ENCODE measurements around the gene TANGO2. TPM values are rescaled to one million over a fixed set of nuclear protein-coding genes. Genes with fewer than 3 reads are reported as not detected.

TANGO2 gene
- polyA plus RNA-seq, 2 donors: 9.5 to 9.8 TPM

DNA sequence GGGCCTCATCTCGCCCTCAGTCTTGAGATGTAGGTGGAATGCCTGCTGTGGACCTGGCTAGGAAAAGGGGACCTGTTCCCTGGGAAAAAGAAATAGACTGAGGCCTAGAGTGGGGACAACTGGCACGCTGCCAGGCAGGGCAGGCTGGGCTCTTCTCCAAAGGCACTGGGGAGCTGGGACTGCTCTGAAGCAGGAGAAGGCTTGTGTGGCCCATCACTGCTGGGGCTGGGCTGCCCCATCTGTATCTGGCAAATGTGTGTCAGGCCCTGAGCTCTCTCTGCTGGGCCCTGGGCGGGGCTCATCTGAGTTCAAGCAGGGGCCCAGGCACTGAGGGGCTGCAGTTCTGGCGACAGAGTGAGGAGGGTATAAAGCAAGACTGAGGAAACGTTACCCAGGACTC, 37.2 kb upstream of the TANGO2 start:
- Histone ChIP-seq H3K27me3 (ENCODE audit: control insufficient read depth in 1 of 2, insufficient read depth in 2 of 2, low read length in 2 of 2) (no peaks in the 10 kb centered on the region), H3K27ac (ENCODE audit: low read depth in 2 of 2, low read length in 1 of 2) (peak overlapping the region in 1 of 2 donors; percentile 7), H3K4me3 (ENCODE audit: low read depth in 1 of 2, low read length in 2 of 2) (no peak overlapping the region), H3K4me1 (ENCODE audit: control insufficient read depth in 2 of 2, insufficient read depth in 2 of 2, low read length in 1 of 2) (peaks cover 12 to 39% of the 10 kb centered on the region in 2 donors), H3K36me3 (ENCODE audit: control insufficient read depth in 2 of 2, insufficient read depth in 2 of 2, low read length in 1 of 2) (peaks cover 0 to 3% of the 10 kb centered on the region in 2 donors), H3K9me3 (ENCODE audit: control insufficient read depth in 2 of 2, insufficient read depth in 1 of 2, low read depth in 1 of 2, low read length in 1 of 2) (no peaks in the 10 kb centered on the region)
- 64 to 71% methylated on average over 5 of the region's 5 CpGs for WGBS, 2 donors

DNA sequence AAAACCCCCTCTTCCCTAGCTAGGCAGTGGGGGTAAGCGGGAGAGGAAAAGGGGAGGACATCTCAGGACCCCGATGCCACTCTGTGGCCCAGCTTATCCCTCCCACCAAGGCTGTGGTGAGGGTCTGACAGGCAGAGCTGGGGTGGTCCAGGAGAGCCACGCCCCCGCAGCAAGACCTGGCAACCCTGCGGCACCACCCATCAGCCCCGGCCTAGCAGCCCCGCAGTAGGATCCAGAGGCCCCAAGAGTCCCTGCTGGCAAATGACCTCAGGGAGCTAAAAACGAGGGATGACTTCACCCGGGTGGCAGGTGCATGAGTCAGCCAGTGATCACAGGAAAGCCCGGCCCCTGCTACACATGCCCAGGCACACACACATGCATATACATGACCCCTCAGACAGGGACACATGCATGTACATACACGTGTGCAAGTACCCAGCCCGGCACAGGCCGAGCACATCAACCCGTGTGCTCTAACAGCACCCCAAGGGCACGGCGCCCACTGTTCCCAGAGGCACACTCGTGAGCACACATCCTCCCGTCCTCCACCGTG, 36.6 kb upstream of the TANGO2 start:
- Histone ChIP-seq H3K36me3 (ENCODE audit: control insufficient read depth in 2 of 2, insufficient read depth in 2 of 2, low read length in 1 of 2) (peaks cover 0 to 3% of the 10 kb centered on the region in 2 donors), H3K4me1 (ENCODE audit: control insufficient read depth in 2 of 2, insufficient read depth in 2 of 2, low read length in 1 of 2) (peaks cover 12 to 39% of the 10 kb centered on the region in 2 donors), H3K4me3 (ENCODE audit: low read depth in 1 of 2, low read length in 2 of 2) (no peak overlapping the region), H3K9me3 (ENCODE audit: control insufficient read depth in 2 of 2, insufficient read depth in 1 of 2, low read depth in 1 of 2, low read length in 1 of 2) (no peaks in the 10 kb centered on the region), H3K27ac (ENCODE audit: low read depth in 2 of 2, low read length in 1 of 2) (peak overlapping the region in 1 of 2 donors; percentile 36), H3K27me3 (ENCODE audit: control insufficient read depth in 1 of 2, insufficient read depth in 2 of 2, low read length in 2 of 2) (no peaks in the 10 kb centered on the region)
- 50 to 64% methylated on average over 19 of the region's 19 CpGs for WGBS, 2 donors

DNA sequence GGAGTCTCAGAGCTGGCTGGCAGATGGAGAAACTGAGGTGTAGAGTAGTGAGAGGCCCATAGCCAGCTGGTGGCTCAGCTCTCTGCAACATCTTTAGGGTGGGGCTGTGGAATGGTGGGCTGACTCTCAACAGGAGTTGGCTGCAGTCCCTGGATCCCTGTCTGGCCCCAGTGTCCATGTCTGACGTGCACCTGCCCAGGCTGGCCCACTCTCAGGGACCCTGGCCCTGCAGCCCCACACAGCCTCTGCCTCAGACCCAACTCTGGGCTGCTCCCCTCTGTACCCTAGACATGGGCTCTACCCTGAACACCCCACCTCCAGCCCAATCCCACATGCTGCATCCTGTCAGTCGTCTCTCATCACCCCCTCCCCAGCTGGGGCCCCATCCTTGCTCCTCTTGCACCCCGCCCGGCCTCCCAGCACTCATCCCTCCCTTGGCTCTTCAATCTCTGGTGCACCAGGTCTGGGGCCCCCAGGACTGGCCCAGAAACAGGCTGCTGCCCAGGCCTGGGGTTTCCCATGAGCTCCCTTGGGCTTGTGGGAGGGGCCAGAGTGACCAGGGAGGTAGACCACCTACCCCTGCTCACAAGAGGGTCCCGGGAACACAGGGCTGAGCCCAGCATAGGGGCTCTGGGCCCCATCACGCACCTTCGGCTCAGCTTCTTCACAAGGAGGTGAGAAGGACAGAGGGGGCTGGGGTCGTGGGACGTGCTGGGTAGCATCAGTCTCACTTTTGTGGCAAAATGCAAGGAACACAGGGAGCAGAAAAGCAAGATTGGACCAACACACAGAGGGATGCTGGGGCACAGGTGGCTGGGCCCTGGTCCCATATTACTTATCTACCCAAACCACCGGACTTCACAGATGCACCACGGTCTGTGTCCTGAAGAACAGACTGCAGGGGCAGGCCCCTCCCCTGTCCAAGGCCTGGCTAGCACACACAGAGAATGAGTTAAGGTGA, 35.8 kb upstream of the TANGO2 start:
- no peaks in the 10 kb centered on the region for H3K9me3 ChIP-seq (ENCODE audit: control insufficient read depth in 2 of 2, insufficient read depth in 1 of 2, low read depth in 1 of 2, low read length in 1 of 2)
- no peaks in the 10 kb centered on the region for H3K27me3 ChIP-seq (ENCODE audit: control insufficient read depth in 1 of 2, insufficient read depth in 2 of 2, low read length in 2 of 2)
- no peak overlapping the region for H3K4me3 ChIP-seq (ENCODE audit: low read depth in 1 of 2, low read length in 2 of 2)
- peaks cover 12 to 39% of the 10 kb centered on the region in 2 donors for H3K4me1 ChIP-seq (ENCODE audit: control insufficient read depth in 2 of 2, insufficient read depth in 2 of 2, low read length in 1 of 2)
- WGBS, 2 donors: 80 to 85% methylated on average over 11 of the region's 11 CpGs
- no peak overlapping the region for H3K27ac ChIP-seq (ENCODE audit: low read depth in 2 of 2, low read length in 1 of 2)
- peaks cover 0 to under 1% of the 10 kb centered on the region in 2 donors for H3K36me3 ChIP-seq (ENCODE audit: control insufficient read depth in 2 of 2, insufficient read depth in 2 of 2, low read length in 1 of 2)

DNA sequence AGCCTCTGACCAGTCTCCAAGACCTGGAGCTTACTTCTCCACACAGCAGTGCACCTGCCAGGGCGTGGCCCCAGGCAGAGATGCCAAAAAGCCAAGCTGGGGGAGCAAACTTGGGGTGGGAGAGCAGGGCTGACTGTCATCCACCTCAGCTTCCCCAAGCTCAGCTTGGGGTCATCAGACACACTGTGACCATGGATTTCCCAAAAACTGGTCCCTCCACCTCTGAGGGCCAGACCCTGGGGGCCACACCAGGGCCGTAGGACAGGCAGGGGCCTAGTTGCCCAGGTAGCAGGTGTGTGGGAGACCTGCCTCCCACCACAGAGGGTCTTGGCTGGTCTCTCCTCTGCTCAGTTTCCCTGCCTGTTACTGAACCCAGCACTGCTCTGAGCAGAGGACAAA, 34.9 kb upstream of the TANGO2 start:
- Histone ChIP-seq H3K4me1 (ENCODE audit: control insufficient read depth in 2 of 2, insufficient read depth in 2 of 2, low read length in 1 of 2) (peaks cover 12 to 40% of the 10 kb centered on the region in 2 donors), H3K4me3 (ENCODE audit: low read depth in 1 of 2, low read length in 2 of 2) (peak overlapping the region in 1 of 2 donors; percentile 52), H3K9me3 (ENCODE audit: control insufficient read depth in 2 of 2, insufficient read depth in 1 of 2, low read depth in 1 of 2, low read length in 1 of 2) (no peaks in the 10 kb centered on the region), H3K36me3 (ENCODE audit: control insufficient read depth in 2 of 2, insufficient read depth in 2 of 2, low read length in 1 of 2) (no peaks in the 10 kb centered on the region), H3K27me3 (ENCODE audit: control insufficient read depth in 1 of 2, insufficient read depth in 2 of 2, low read length in 2 of 2) (no peaks in the 10 kb centered on the region), H3K27ac (ENCODE audit: low read depth in 2 of 2, low read length in 1 of 2) (no peak overlapping the region)
- 38 to 50% methylated on average over 2 of the region's 2 CpGs for WGBS, 2 donors

DNA sequence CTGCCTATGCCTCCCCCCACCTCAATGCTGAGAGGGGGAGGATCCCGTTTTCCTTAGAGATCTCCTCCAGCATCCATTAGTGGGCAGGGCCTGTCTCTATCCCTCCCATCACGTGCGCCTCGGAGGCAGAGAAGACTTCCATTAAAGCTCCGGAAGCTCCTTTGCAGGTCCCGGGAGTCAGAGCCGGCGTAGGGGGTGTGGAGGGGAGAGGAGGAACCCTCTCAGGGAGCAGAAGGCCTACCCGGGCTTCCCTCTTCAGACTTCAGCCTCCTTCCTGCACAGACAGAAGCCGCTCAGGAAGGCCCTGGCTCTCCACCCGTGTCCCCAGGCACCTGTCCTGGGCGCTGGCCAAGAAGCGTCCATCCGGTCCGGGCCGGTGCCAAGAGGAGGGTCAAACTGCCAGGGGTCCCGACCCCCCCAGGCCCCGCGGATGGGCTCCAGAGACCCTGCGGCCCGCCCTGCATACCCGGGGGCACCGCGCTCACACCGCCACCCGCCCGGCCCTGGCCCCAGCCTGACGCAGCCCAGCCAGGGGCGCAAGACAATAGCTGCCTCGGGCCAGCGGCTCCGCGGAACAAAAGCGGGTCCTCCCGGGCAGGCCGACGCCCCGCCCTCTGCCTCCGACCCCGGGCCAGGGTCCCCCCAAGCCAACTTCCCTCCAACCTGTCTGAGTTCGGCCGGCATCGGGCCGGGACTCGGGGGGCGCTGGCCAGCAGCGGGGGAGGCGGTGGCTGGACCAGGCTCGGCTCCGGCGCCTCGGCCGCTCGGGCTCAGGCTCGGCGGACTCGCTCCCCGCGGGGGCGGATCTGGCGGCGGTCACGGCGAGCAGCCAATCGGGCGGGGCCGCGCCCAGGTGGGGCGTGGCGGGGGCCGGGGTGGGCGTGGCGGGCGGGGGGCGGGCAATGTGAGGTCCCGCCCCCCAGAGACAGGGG, 34.2 kb upstream of the TANGO2 start:
- Histone ChIP-seq H3K27ac (ENCODE audit: low read depth in 2 of 2, low read length in 1 of 2) (peak overlapping the region; percentile 65 to 79), H3K4me1 (ENCODE audit: control insufficient read depth in 2 of 2, insufficient read depth in 2 of 2, low read length in 1 of 2) (peaks cover 12 to 42% of the 10 kb centered on the region in 2 donors), H3K36me3 (ENCODE audit: control insufficient read depth in 2 of 2, insufficient read depth in 2 of 2, low read length in 1 of 2) (no peaks in the 10 kb centered on the region), H3K27me3 (ENCODE audit: control insufficient read depth in 1 of 2, insufficient read depth in 2 of 2, low read length in 2 of 2) (no peaks in the 10 kb centered on the region), H3K9me3 (ENCODE audit: control insufficient read depth in 2 of 2, insufficient read depth in 1 of 2, low read depth in 1 of 2, low read length in 1 of 2) (no peaks in the 10 kb centered on the region), H3K4me3 (ENCODE audit: low read depth in 1 of 2, low read length in 2 of 2) (peak overlapping the region; percentile 52 to 58)
- WGBS, 2 donors: 2 to 3% methylated on average over 64 to 76 of the region's 76 CpGs

DNA sequence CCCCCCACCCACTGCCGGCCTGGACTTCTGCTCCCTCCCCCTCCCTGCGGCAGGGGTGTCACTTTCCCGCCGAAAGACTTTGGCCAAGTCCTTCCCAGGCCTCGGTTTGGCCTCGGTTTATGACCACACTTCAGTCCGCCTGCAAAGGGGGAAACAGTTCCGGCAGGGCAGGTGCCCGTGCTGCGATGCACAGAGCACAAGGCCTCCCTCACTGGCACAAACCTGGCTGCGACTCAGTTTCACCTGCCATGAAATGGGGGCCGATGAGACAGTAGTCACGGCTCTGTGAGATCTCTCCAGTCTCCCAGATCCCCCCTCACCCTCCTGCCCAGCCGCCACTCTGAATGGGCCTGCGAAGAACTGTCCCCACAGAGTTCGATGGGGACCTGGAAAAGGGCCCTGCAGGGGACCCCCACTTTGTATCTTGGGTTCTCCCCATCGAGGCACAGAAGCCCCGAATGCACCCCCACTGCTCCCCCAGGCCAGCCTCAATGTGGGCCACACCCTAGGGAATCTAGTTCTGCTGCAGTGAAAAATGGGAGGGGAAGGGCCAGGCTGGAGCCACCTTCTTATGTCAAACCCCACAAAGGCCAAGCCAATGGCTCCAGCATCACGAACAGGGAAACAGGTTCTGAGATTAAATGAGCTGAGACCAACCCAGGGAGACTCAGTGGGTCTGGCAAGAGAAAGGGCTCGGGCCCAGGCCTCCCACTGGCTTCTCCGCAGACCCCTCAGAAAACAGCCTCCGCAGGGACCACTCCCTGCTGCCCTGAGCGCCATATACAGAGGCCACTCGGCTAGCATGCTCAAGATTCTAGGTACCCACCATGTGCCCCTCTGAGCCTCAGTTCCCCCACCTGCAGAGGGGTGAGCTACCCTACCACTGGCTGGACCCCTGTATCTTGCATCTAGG, 33.3 kb upstream of the TANGO2 start:
- Histone ChIP-seq H3K27ac (ENCODE audit: low read depth in 2 of 2, low read length in 1 of 2) (peak overlapping the region; percentile 26 to 38), H3K9me3 (ENCODE audit: control insufficient read depth in 2 of 2, insufficient read depth in 1 of 2, low read depth in 1 of 2, low read length in 1 of 2) (no peaks in the 10 kb centered on the region), H3K27me3 (ENCODE audit: control insufficient read depth in 1 of 2, insufficient read depth in 2 of 2, low read length in 2 of 2) (no peaks in the 10 kb centered on the region), H3K36me3 (ENCODE audit: control insufficient read depth in 2 of 2, insufficient read depth in 2 of 2, low read length in 1 of 2) (no peaks in the 10 kb centered on the region), H3K4me1 (ENCODE audit: control insufficient read depth in 2 of 2, insufficient read depth in 2 of 2, low read length in 1 of 2) (peaks cover 12 to 41% of the 10 kb centered on the region in 2 donors), H3K4me3 (ENCODE audit: low read depth in 1 of 2, low read length in 2 of 2) (peak overlapping the region in 1 of 2 donors; percentile 52)
- WGBS, 2 donors: 61 to 67% methylated on average over 20 to 24 of the region's 24 CpGs

DNA sequence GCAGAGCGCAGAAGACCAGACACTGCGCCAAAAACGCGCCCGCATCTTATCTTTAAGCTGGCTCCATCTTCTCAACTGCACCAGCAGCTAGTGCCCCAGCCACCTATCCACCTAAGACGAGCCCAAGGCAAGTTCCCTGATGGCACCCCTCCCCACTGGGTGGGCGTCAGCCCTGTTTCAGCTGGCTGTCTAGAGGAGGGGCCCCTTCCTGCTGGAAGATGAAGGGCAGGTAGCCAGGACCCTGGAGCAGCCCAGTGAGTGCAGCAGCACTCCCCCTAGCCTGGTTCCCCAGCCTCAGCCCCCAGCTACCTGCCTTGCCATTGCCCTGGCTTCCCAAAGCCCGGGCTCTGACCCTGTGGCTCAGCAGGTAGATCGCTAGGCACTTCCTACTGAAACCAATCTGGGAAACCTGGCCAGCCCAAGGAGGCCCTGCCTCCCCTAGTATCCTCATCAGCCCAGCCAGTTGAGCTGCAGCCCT, 32.5 kb upstream of the TANGO2 start:
- Histone ChIP-seq H3K27ac (ENCODE audit: low read depth in 2 of 2, low read length in 1 of 2) (no peak overlapping the region), H3K4me1 (ENCODE audit: control insufficient read depth in 2 of 2, insufficient read depth in 2 of 2, low read length in 1 of 2) (peaks cover 8 to 34% of the 10 kb centered on the region in 2 donors), H3K36me3 (ENCODE audit: control insufficient read depth in 2 of 2, insufficient read depth in 2 of 2, low read length in 1 of 2) (no peaks in the 10 kb centered on the region), H3K9me3 (ENCODE audit: control insufficient read depth in 2 of 2, insufficient read depth in 1 of 2, low read depth in 1 of 2, low read length in 1 of 2) (no peaks in the 10 kb centered on the region), H3K4me3 (ENCODE audit: low read depth in 1 of 2, low read length in 2 of 2) (no peak overlapping the region), H3K27me3 (ENCODE audit: control insufficient read depth in 1 of 2, insufficient read depth in 2 of 2, low read length in 2 of 2) (no peaks in the 10 kb centered on the region)
- WGBS, 2 donors: 89 to 90% methylated on average over 9 of the region's 9 CpGs

DNA sequence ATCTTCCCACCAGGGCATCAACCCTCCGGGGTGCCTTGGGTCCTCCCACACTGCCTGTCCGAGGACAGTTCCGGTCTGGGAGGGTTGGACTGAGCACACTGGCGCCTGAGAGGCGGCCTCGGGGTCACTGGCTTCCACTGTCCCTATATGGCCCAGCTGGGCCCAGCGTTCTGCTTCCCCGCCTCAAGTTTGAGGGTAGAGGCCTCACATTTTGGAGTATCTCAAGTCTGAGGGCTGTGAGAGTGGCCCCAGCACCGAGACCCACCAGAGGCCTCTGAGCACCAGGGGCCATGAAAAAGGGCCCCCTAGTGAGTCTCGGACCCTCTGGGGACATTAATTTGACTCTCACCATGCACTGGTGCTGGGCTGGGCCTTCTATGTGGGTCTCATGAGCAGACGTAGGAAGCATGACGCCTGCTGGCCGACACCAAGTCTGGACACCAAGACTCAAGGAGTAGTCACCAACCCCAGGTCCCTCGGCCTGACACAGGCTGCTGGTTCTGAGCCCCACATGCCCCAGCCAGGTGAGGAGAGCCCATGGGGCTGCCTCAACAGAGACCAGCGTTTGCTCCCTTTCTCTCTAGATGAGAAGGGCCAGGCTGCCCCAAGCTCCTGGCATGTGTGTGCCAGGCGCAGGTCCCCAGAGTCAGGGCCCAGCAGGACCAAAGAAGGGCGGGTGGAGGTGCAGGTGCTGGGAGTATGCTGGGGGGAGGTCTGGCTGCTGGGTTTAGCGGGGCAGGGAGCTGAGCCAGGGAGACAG, 31.8 kb upstream of the TANGO2 start:
- Histone ChIP-seq H3K27me3 (ENCODE audit: control insufficient read depth in 1 of 2, insufficient read depth in 2 of 2, low read length in 2 of 2) (no peaks in the 10 kb centered on the region), H3K9me3 (ENCODE audit: control insufficient read depth in 2 of 2, insufficient read depth in 1 of 2, low read depth in 1 of 2, low read length in 1 of 2) (no peaks in the 10 kb centered on the region), H3K36me3 (ENCODE audit: control insufficient read depth in 2 of 2, insufficient read depth in 2 of 2, low read length in 1 of 2) (no peaks in the 10 kb centered on the region), H3K27ac (ENCODE audit: low read depth in 2 of 2, low read length in 1 of 2) (no peak overlapping the region), H3K4me1 (ENCODE audit: control insufficient read depth in 2 of 2, insufficient read depth in 2 of 2, low read length in 1 of 2) (peaks cover 5 to 28% of the 10 kb centered on the region in 2 donors), H3K4me3 (ENCODE audit: low read depth in 1 of 2, low read length in 2 of 2) (no peak overlapping the region)
- WGBS, 2 donors: 82 to 87% methylated on average over 18 of the region's 18 CpGs

All from esophagus (tissue), 2 donors.